Trophoblast cell (in vitro differentiated cells and primary cell): ENCODE measurements around the gene TLR4.

ENCODE experiments used
- DNase-seq, 2 donors: peaks; one replicate each; pipeline ENCODE4 v3.0.0-alpha.2; 2016
- H2AFZ ChIP-seq: 2 replicates; pipeline ENCODE4 v1.6.1; 2013; ENCODE audit warnings: low read length, moderate library complexity, mild to moderate bottlenecking; ENCODE audit not compliant: insufficient read depth, poor library complexity
- H2AK5ac ChIP-seq: 2 replicates; pipeline ENCODE4 v1.6.1; 2013; ENCODE audit warnings: mild to moderate bottlenecking, low read length
- H2BK120ac ChIP-seq: 2 replicates; pipeline ENCODE4 v1.6.1; 2013; ENCODE audit warnings: low read length, mild to moderate bottlenecking, moderate library complexity; ENCODE audit not compliant: insufficient read depth, poor library complexity
- H2BK12ac ChIP-seq: 2 replicates; pipeline ENCODE4 v1.6.1; 2013; ENCODE audit warnings: mild to moderate bottlenecking, low read length, moderate library complexity
- H2BK5ac ChIP-seq: 2 replicates; pipeline ENCODE4 v1.6.1; 2013; ENCODE audit warnings: low read length, low read depth, moderate library complexity, mild to moderate bottlenecking; ENCODE audit not compliant: poor library complexity
- H3K14ac ChIP-seq: 2 replicates; pipeline ENCODE4 v1.6.1; 2013; ENCODE audit warnings: mild to moderate bottlenecking, low read length
- H3K18ac ChIP-seq: 2 replicates; pipeline ENCODE4 v1.6.1; 2013; ENCODE audit warnings: mild to moderate bottlenecking, low read length
- H3K23ac ChIP-seq: 2 replicates; pipeline ENCODE4 v1.6.1; 2013; ENCODE audit warnings: low read length
- H3K27ac ChIP-seq: 2 replicates; pipeline ENCODE4 v1.5.1; 2013; ENCODE audit warnings: low read depth, mild to moderate bottlenecking, inconsistent platforms, low read length, moderate library complexity
- H3K27me3 ChIP-seq: 2 replicates; pipeline ENCODE4 v1.6.1; 2013; ENCODE audit warnings: inconsistent platforms, mild to moderate bottlenecking, low read length, moderate library complexity; ENCODE audit not compliant: insufficient read depth
- H3K36me3 ChIP-seq, 2 experiments: 1 replicate in 1 of 2; 2 replicates in 1 of 2; pipeline ENCODE4 v1.6.1; 2013; ENCODE audit warnings: low read length in 2 of 2, mild to moderate bottlenecking in 2 of 2, moderate library complexity in 1 of 2; ENCODE audit not compliant: insufficient read depth in 2 of 2, control insufficient read depth in 1 of 2
- H3K4ac ChIP-seq: 2 replicates; pipeline ENCODE4 v1.6.1; 2013; ENCODE audit warnings: low read depth, mild to moderate bottlenecking, low read length, moderate library complexity
- H3K4me1 ChIP-seq, 2 experiments: 1 replicate in 1 of 2; 2 replicates in 1 of 2; pipeline ENCODE4 v1.6.1; 2013; ENCODE audit warnings: low read length in 2 of 2, mild to moderate bottlenecking in 2 of 2, moderate library complexity in 1 of 2; ENCODE audit not compliant: insufficient read depth in 2 of 2, control insufficient read depth in 1 of 2
- H3K4me2 ChIP-seq: 2 replicates; pipeline ENCODE4 v1.6.1; 2013; ENCODE audit warnings: inconsistent platforms, mild to moderate bottlenecking, low read length, moderate library complexity
- H3K4me3 ChIP-seq: 2 replicates; pipeline ENCODE4 v1.5.1; 2013; ENCODE audit warnings: mild to moderate bottlenecking, low read depth, low read length, inconsistent platforms
- H3K79me1 ChIP-seq: one replicate; pipeline ENCODE4 v1.6.1; 2013; ENCODE audit warnings: low read length
- H3K79me2 ChIP-seq: 2 replicates; pipeline ENCODE4 v1.6.1; 2013; ENCODE audit warnings: low read length, mild to moderate bottlenecking; ENCODE audit not compliant: control insufficient read depth, insufficient read depth, poor library complexity
- H3K9ac ChIP-seq: 2 replicates; pipeline ENCODE4 v1.6.1; 2013; ENCODE audit warnings: mild to moderate bottlenecking, low read length
- H3K9me3 ChIP-seq: 2 replicates; pipeline ENCODE4 v1.6.1; 2013; ENCODE audit warnings: low read depth, mild to moderate bottlenecking, control low read depth, inconsistent platforms, low read length; ENCODE audit not compliant: insufficient read depth
- H4K12ac ChIP-seq: 2 replicates; pipeline ENCODE4 v1.6.1; 2013; ENCODE audit warnings: low read depth, mild to moderate bottlenecking, low read length, moderate library complexity
- H4K8ac ChIP-seq: 2 replicates; pipeline ENCODE4 v1.6.1; 2013; ENCODE audit warnings: low read depth, mild to moderate bottlenecking, low read length, moderate library complexity
- H4K91ac ChIP-seq: one replicate; pipeline ENCODE4 v1.6.1; 2013; ENCODE audit warnings: low read depth, mild to moderate bottlenecking, low read length, moderate library complexity
- whole genome bisulfite sequencing: extraction: QIAGEN DNeasy Blood & Tissue Kit; methylation state at CpG from one replicate; pipeline ENCODE4 v1.1.7; 2013; ENCODE audit warnings: missing lambda C conversion rate; ENCODE audit not compliant: insufficient read length, insufficient coverage; ENCODE audit errors: extremely low coverage; 5-methylcytosine and 5-hydroxymethylcytosine counted together

TLR4 gene

GRCh38 chr9:117678871-117679270 lies 25.3 kb upstream of the TLR4 start:
- no peak overlapping the region for H3K18ac ChIP-seq
- H3K4me3 ChIP-seq, result no peak overlapping the region
- no peak overlapping the region for H4K12ac ChIP-seq
- no peak overlapping the region for H2AK5ac ChIP-seq
- H4K91ac ChIP-seq, result no peak overlapping the region
- H3K27ac ChIP-seq, result no peak overlapping the region
- no peak overlapping the region for H3K14ac ChIP-seq
- no peak overlapping the region for H3K4ac ChIP-seq
- no CpG with 5 or more reads among the region's 1 CpG for WGBS
- no peaks in the 10 kb centered on the region for H3K27me3 ChIP-seq
- H3K23ac ChIP-seq, result no peak overlapping the region
- no peaks in the 10 kb centered on the region for H3K79me1 ChIP-seq
- no peak overlapping the region for H4K8ac ChIP-seq
- no peaks in the 10 kb centered on the region for H3K79me2 ChIP-seq
- no peak overlapping the region for H3K9ac ChIP-seq
- no peak overlapping the region for H2BK120ac ChIP-seq
- H3K4me1 ChIP-seq, result no peaks in the 10 kb centered on the region
- no peak overlapping the region for H2AFZ ChIP-seq
- DNase-seq, result no peak
- H3K4me2 ChIP-seq, result no peak overlapping the region
- H3K36me3 ChIP-seq, result no peaks in the 10 kb centered on the region
- no peak overlapping the region for H2BK12ac ChIP-seq
- H3K9me3 ChIP-seq, result no peaks in the 10 kb centered on the region
- no peak overlapping the region for H2BK5ac ChIP-seq

GRCh38 chr9:117679416-117679815 lies 24.8 kb upstream of the TLR4 start:
- WGBS, result no CpG with 5 or more reads among the region's 2 CpGs
- no peaks in the 10 kb centered on the region for H3K79me2 ChIP-seq
- H2BK12ac ChIP-seq, result no peak overlapping the region
- H3K36me3 ChIP-seq, result no peaks in the 10 kb centered on the region
- H3K4me3 ChIP-seq, result no peak overlapping the region
- H3K4ac ChIP-seq, result no peak overlapping the region
- H4K12ac ChIP-seq, result no peak overlapping the region
- no peaks in the 10 kb centered on the region for H3K27me3 ChIP-seq
- H3K23ac ChIP-seq, result no peak overlapping the region
- no peak overlapping the region for H2BK120ac ChIP-seq
- H3K79me1 ChIP-seq, result no peaks in the 10 kb centered on the region
- H3K27ac ChIP-seq, result no peak overlapping the region
- no peak overlapping the region for H3K14ac ChIP-seq
- H3K18ac ChIP-seq, result no peak overlapping the region
- no peaks in the 10 kb centered on the region for H3K9me3 ChIP-seq
- H3K4me2 ChIP-seq, result no peak overlapping the region
- H2BK5ac ChIP-seq, result no peak overlapping the region
- no peak overlapping the region for H2AK5ac ChIP-seq
- no peak overlapping the region for H4K91ac ChIP-seq
- no peak for DNase-seq
- H4K8ac ChIP-seq, result no peak overlapping the region
- H3K4me1 ChIP-seq, result no peaks in the 10 kb centered on the region
- H2AFZ ChIP-seq, result no peak overlapping the region
- H3K9ac ChIP-seq, result no peak overlapping the region

DNA sequence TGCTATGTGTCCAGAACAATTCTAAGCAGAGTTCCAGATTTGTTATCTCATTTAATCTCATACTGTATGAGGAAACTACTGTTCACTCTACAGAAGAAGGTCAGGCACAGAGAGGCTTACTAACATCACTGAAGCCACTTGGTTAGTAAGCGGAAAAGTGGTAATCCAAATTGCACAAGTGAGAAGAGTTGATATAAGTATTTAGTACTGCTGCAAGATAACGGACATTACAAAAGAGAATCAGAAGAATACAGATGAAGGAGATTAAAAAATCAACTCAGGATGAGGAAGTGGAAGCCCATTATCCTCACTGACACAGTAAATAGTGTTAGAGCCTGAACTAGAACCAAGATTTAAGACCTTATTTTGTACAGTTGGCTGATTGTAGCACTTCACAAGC lies 22.3 kb upstream of the TLR4 start:
- Histone ChIP-seq H2AK5ac (no peak overlapping the region), H3K9me3 (no peaks in the 10 kb centered on the region), H3K18ac (no peak overlapping the region), H2AFZ (no peak overlapping the region), H3K4ac (no peak overlapping the region), H4K91ac (no peak overlapping the region), H4K12ac (no peak overlapping the region), H3K79me2 (no peaks in the 10 kb centered on the region), H3K27me3 (no peaks in the 10 kb centered on the region), H3K23ac (no peak overlapping the region), H3K4me3 (no peak overlapping the region), H3K14ac (no peak overlapping the region), H3K9ac (no peak overlapping the region), H2BK12ac (no peak overlapping the region), H3K79me1 (no peaks in the 10 kb centered on the region), H2BK5ac (no peak overlapping the region), H2BK120ac (no peak overlapping the region), H3K36me3 (no peaks in the 10 kb centered on the region), H3K4me1 (no peaks in the 10 kb centered on the region), H4K8ac (no peak overlapping the region), H3K27ac (no peak overlapping the region), H3K4me2 (no peak overlapping the region)
- no peak for DNase-seq
- no CpG with 5 or more reads among the region's 2 CpGs for WGBS

GRCh38 chr9:117682955-117683710 lies 21.1 kb upstream of the TLR4 start:
- Histone ChIP-seq H3K9me3 (no peaks in the 10 kb centered on the region), H3K9ac (no peak overlapping the region), H2AK5ac (no peak overlapping the region), H3K4me1 (no peaks in the 10 kb centered on the region), H3K14ac (no peak overlapping the region), H3K4ac (no peak overlapping the region), H2BK5ac (no peak overlapping the region), H2BK12ac (no peak overlapping the region), H3K4me2 (no peak overlapping the region), H4K91ac (no peak overlapping the region), H3K23ac (no peak overlapping the region), H3K18ac (no peak overlapping the region), H3K79me1 (no peaks in the 10 kb centered on the region), H4K8ac (no peak overlapping the region), H4K12ac (no peak overlapping the region), H3K79me2 (no peaks in the 10 kb centered on the region), H2AFZ (no peak overlapping the region), H2BK120ac (no peak overlapping the region), H3K4me3 (no peak overlapping the region), H3K27me3 (no peaks in the 10 kb centered on the region), H3K27ac (no peak overlapping the region), H3K36me3 (no peaks in the 10 kb centered on the region)
- no peak for DNase-seq
- WGBS, result no CpG with 5 or more reads among the region's 3 CpGs
